Measurements from ENCODE around the gene STK4. TPM values are rescaled to one million over a fixed set of nuclear protein-coding genes. Genes with fewer than 3 reads are reported as not detected.

Gene STK4
- total RNA-seq, result 13.7 and 14.3 TPM in 2 replicates

DNA sequence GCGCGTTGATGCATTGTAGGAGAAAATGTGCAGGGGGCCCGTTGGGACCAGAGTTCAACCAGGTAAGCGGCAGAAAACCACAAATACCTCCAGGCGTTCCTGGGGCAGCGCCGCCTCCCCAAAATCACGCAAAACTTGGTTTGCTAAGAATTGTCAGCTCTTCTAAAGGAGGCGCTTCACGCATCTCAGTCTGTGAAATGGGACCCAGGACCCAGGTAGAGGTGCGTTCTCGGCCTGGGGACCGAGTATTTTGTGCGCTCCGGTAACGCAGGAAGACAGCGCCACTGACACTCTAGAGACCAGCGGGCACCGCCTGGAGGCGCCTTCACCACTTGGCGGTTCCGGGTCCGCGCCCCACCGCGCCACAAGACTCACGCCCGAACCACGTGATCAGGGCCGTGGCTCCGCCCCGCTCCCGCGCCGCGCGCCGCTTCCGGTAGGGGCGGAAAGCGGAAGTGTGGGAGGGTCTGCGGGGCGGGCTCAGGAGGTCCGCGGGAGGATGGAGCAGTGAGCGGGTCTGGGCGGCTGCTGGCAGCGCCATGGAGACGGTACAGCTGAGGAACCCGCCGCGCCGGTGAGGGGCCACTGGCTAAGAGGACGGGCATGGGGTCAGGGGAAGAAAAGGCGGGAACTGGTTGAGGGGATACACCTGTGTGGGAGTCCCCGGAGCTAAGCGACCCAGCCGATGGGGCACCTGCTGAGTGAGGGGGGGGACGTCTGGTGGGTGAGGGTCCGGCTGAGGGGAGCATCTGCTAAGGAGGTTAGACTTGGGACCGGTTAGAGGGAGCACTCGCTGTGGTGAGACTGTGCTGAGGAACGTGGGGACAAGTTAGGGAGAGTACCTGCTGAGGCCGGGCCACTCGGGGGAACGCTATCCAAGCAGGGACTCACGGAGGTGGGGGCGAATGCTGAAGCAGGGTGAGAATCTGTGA lies at the start of gene STK4:
Gene STK4, plus strand, starts transcription at position 483 of the 932 bp plus-strand sequence. Its CDS starts 57 bp downstream, at position 540.
- DNase-seq (ENCODE audit: low read depth in 2 of 2), result peak; percentile 76 to 93

DNA sequence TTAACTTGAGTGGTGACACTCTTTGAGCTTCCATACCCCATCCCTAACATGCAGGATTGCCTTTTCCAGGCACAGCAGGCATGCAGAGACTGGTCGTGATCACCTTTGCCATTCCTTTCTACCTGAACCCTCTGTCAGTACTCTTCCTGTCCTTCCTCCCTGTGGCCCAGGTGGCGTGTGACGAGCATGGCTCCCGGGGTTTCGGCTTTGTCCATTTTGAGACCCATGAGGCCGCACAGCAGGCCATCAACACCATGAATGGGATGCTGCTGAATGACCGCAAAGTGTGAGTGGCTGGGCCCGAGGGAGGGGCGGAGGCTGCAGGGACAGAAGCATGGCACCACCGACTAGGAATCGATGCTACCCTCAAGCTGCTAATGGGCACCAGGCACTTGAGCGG lies 49.7 kb upstream of the STK4 start:
- DNase-seq (ENCODE audit: low read depth in 2 of 2), result no peak

DNA sequence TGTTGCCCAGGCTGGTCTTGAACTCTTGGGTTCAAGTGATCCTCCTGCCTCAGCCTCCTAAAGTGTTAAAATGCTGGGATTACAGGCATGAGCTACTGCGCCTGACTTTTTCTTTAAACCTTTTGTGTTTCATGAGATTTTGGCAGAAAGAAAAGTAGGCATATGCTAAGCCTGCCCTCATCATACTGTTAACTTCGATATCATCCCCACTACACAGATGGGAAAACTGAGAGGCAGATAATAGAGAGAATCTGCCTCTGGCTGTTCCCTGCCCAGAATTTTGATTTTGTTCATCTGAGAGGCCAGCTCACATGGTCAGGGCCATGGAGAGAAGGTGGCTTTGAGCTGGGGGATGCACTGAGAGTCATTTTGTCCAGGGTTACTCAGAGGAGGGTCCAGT lies 48.9 kb upstream of the STK4 start:
- DNase-seq (ENCODE audit: low read depth in 2 of 2), result no peak

DNA sequence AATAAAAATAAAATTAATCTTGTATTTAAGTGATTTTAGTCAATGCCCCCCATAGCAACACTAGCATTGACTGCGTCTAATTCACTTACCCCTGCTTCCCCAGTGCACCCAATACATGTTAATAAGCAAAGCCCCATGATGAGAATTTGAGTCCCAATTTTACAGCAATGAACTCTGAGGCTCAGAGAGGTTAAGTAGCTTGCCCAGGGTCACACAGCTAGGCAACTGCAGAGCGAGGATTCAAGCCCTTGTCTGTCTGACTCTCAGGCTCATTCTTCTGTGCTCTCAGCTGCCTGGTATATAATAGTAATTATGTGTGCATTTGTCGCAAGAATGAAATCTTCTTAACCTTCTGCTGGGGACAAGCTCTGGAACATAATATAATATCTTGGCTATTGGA lies 48.0 kb upstream of the STK4 start:
- DNase-seq (ENCODE audit: low read depth in 2 of 2), result no peak

DNA sequence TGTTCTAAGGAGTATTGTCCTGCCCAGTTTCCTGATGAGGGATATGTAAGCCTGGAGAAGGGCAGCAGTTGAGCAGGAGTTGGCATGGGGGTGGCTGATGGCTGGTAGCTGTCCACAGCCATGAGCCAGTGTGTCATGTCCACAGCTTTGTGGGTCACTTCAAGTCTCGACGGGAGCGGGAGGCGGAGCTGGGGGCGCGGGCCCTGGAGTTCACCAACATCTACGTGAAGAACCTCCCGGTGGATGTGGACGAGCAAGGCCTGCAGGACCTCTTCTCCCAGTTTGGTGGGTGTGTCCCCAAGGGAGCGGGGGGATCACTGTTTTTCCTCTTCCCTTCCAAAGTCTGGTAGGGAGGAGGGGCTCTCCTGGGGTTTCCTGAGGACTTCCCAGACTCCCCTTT lies 47.6 kb upstream of the STK4 start:
- no peak for DNase-seq (ENCODE audit: low read depth in 2 of 2)

DNA sequence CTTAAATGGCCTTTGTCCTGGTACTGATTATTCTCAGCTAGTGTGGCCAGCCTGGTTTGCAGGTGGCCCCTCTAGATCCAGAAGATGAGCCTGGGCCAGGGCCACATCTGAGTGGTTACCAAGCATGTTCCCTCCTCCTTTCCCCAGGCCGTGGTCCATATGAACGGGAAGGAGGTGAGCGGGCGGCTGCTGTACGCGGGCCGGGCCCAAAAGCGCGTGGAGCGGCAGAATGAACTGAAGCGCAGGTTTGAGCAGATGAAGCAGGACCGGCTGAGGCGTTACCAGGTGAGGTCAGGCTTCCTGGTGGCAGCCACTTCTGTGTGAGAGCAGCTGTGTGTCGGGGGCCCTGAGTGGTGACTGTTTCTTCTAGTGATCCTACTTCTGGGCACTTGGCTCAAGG lies 44.9 kb upstream of the STK4 start:
- no peak for DNase-seq (ENCODE audit: low read depth in 2 of 2)

DNA sequence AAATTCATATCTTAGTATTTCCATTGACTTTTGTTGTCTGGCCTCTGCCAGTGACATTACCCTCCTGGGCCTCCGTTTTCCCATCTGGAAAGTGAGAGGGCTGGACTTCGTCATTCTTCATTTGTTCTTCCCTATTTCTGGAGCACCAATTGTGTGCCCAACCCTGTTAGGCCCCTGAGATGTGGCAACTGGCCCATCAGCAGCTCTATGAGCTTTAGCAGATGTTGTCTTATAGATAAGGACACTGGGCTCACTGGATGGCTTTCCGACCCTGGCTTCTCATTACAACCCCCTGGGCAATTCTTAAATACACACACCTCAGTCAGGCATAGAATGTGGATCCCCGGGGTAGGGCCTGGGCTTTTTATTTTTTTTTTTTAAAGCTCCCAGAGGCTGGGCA lies 41.8 kb upstream of the STK4 start:
- DNase-seq (ENCODE audit: low read depth in 2 of 2), result no peak

DNA sequence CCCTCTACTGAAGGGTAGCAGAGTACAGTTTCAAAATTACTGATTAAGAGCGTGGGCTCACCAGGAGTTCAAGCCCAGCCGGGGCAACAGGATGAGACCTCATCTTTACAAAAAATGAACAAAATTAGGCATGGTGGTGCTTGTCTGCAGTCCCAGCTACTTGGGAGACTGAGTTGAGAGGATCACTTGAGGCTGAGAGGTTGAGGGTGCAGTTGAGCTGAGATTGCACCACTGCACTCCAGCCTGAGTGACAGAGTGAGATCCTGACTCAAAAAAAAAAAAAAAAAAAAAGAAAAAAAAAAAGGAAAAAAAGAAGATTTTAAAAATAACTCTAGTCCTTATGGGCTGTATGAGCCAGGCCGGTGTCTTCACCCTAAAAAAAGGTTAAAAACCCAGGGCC lies 37.7 kb upstream of the STK4 start:
- no peak for DNase-seq (ENCODE audit: low read depth in 2 of 2)

DNA sequence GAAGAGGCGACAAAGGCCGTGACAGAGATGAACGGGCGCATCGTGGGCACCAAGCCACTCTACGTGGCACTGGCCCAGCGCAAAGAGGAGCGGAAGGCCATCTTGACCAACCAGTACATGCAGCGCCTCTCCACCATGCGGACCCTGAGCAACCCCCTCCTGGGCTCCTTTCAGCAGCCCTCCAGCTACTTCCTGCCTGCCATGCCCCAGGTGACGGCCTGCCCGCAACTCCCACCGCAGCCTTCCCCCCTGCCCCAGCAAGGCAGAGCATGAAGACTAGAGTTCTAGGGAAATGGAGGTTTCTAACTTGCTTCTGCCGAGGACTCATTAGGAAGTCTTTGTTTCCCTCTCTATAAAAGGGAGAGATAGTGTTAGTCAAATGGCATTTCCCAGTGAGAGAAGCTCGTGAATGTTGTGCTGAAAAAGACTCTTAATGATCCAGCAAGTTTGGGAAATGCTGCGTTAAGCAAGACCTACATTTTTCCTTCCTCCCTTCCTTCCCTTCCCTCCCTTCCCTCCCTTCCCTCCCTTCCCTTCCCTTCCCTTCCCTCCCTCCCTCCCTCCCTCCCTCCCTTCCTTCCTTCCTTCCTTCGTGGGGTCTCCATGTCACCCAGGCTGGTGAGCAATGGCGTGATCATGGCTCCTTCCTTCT lies 35.7 kb upstream of the STK4 start:
- DNase-seq (ENCODE audit: low read depth in 2 of 2), result no peak

DNA sequence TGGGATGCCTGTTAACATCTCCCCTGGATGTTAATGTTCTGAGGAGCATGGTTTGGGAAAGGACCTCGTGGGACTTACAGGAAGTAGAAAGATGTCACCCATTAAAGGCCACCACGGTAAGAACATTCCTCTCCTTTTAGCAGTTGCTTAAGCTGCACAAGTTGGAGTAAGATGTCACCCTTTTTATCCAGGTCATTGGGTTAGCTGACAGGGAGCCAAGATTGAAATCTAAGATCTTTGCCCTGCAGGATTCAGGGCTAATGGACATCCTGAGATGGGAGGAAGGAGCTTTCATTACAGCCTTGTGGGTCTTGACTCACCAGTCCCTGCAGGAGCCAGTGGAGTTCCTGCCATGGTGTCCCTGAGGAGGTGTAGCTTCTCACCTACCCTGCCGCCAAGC lies 34.4 kb upstream of the STK4 start:
- DNase-seq (ENCODE audit: low read depth in 2 of 2), result no peak

DNA sequence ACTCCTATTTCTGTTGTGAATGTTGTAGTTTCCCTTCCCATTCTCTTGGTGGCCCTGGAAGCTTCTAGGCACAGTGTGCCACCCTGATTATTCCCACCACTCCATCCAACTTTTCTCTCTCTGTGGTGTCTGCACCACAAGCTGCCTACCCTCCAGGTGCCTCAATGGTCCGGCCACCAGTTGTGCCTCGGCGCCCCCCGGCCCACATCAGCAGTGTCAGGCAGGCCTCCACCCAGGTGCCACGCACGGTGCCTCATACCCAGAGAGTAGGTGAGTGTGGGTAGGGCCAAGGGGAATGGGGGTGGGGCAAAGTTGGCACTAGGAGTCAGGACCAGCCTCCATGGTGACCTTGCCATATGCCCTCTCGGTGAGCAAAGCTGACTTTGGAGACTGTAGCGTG lies 33.4 kb upstream of the STK4 start:
- no peak for DNase-seq (ENCODE audit: low read depth in 2 of 2)

DNA sequence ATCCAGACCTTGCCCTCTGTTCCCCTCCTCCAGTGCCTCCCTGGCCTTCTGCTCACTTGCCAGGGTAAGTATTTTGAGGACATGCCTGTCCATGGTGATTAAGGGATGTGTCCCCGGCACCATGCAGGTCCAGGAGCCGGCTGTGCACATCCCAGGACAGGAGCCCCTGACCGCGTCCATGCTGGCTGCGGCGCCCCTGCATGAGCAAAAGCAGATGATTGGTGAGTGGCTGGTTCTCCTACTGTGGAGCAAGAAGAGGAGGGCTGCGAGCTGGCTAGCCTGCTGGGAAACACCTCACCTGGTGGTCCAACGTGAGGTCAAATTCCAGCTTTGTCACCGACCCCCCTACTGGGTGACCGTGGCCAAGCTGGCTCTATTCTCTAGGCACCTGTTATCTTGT lies 29.8 kb upstream of the STK4 start:
- no peak for DNase-seq (ENCODE audit: low read depth in 2 of 2)

DNA sequence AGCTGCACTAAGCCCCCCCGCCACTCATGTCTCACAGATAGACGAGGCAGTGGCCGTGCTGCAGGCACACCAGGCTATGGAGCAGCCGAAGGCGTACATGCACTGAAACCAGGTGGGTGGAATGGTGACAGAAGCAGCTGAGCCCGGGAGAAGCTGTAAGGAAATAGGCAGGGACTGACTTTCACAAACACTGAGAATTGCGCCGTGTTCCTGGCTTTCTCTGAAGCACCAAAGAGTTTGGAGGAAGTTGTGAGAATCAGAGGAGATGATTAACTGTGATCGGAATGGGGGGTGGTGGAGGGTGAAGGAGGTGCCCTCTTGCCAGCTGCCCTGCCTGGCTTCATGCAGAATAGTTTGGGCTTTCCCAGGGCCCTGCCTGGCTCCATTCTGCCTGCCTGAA lies 27.7 kb upstream of the STK4 start:
- peak in 1 of 2 donors; percentile 39 for DNase-seq (ENCODE audit: low read depth in 2 of 2)

DNA sequence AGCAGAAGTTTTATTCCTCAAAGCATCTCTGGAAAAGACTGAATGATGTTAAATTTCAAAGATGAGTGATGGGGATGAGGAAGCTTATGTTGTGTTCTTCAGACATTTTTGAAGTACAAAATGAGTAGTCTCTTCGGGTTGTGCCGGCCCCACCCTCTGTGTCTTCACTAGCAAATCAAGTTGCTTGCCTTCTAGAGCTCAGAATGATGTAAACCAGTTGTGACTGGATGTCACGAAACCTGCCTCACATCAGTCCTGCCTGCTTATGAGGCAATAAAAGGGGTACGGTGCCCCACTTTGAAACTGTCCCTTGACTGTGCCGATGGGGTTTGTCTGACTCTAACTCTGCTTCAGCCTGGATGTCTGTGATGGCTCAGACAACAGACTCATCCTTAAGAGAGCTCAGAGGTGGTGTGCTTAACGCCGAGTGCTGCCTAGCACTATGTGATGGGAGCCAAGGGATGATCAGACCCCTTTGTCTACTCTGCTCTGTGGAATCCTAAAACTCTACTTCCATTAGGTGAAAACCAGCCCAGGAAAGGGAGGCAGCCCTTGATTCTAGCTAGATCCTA lies 25.1 kb upstream of the STK4 start:
- DNase-seq (ENCODE audit: low read depth in 2 of 2), result no peak

DNA sequence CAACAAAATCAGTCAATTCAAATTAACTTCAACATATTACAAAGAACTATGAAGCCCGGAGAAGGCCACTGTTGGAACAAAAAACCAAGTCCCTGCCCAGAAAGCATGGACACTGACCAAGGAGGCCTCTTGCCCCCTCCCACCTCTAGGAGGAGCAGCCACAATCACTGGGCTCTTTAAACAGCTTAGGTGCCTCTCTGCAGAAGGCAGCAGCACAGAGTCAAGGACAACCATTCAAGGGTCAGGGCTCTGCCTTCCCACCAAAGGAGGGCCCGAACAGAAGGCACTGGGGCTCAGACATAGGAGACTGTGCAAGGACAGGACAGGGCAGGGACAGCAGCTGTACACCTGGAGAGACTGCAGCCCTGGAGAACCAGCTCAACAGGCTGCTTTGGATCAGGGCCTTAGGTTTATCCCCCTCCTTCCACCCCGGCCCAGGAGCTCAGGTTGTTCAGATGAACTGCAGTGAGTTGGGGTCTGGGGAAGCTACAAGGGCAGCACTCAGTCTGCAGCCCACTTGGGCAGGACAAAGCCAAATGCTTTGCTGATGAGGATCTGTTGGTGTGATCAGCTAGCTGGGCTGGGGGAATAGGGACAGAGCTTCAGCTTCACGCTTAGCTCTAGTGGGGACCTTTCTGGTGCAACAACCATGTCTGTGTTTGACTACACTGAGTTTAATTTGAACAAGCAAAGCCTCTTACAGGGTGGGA lies 23.9 kb upstream of the STK4 start:
- DNase-seq (ENCODE audit: low read depth in 2 of 2), result no peak

DNA sequence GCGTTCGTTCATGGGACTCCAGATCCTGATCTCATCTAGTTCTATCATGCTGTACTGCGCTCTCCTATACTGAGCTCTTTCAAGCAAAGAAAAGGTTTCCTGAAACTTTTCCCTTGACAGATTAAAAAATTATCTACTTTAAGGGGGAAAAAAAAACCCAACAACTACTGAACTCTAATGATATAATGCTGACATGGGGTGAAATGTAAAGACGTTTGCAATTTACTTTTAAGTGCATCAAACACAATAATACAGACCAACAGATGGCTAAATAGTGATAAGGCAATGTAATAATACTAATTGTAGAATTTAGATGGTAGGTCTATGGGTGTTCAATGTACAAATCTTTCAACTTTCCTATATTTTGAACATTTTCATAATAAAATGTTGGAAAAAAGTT lies 22.5 kb upstream of the STK4 start:
- no peak for DNase-seq (ENCODE audit: low read depth in 2 of 2)

DNA sequence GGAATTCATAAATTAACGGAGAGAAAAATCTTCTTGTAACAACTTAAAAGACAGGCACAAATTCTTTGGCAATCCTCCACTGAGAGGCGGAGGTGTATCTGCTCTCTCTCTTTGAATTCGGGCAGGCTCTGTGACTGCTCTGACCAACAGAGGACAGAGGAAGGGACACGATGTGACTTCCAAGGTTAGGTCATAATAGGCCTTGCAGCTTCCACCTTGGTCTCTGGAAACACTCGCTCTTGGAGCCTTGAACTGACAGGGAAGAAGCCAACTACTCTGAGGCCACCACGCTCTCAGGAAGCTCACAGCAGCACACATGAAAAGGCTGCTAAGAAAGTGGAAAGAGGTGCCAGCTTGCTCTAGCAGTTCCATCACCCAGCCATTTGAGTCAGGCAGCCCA lies 21.1 kb upstream of the STK4 start:
- DNase-seq (ENCODE audit: low read depth in 2 of 2), result no peak

DNA sequence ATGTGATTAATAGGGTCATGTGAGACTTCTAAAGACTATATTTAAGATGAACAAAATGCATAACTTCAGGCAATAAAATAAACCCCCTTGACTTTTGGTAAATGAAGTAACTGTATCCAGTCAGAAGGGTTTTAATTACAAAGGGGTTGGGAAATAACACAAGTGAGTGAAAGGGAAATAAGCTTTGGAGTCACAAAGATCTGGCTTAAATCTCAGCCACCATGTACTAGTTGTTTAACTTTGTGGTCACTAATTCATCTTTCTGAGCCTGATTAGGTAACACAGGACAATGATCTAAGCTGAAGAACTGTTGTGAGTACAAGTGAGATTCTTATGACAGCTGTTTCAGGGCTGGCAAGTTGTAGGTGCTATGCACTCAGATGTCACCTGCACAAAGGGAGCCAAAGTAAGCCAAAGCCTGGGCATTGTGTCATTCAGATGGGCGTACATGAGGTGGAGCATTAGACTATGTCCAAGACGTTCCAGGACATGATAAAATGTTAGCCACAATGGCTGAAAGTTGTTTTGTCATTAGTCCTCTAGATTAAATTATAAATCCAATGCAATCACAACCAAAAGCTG lies 19.9 kb upstream of the STK4 start:
- no peak for DNase-seq (ENCODE audit: low read depth in 2 of 2)

DNA sequence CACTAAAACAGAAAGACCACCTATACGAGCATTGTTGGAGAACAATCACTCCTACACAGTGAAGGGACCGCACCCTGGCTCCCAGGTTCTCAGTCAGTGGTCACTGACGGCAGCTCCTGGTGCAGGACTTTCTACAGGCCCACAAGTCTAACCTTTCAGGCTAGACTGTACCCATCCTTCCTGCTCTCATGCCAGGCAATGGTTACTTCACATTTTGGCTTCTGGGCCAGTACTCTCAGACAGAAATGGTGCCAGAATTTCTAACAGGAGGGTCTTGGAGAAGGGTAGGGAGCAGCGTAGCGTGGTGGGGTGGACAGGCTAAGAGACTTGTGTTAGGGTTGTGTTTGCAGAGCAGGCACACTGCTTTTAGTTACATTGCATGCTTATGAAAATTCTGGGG lies 18.2 kb upstream of the STK4 start:
- no peak for DNase-seq (ENCODE audit: low read depth in 2 of 2)

DNA sequence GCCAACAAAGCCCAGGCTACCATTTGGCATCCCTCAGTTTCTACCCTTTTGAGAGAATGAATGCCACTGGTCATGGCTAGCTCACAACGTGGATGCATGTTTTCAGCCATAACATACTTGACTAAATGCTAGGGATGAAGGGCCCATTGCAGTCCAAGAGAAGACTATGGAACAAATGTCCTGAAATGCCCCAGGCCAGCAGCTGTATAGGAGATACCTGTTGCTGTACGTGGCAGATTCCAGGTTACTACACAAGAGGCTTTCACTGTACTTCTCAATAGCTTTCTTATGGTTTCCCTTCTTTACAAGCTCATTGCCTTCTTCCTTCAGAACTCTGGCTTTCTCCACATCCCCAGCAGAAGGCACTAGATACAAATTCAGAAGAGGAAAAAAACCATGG lies 17.8 kb upstream of the STK4 start:
- DNase-seq (ENCODE audit: low read depth in 2 of 2), result no peak

DNA sequence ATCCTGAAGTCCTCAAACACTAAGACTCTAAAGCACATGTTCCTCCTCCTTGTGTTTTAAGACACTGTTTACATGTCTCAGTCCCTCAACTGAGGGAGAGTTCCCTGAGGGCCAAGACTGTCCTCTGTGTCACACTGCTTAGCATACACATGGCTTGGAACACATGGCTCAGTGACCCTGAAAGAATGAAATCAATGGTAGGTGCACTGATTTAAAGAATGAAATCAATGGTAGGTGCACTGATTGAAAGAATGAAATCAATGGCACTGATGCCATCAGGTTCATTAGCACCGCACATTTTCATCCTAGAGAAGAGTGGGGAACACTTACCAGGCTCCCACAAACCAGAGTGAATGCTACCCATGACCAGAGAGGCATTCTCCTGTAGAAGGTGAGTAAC lies 15.9 kb upstream of the STK4 start:
- DNase-seq (ENCODE audit: low read depth in 2 of 2), result no peak

DNA sequence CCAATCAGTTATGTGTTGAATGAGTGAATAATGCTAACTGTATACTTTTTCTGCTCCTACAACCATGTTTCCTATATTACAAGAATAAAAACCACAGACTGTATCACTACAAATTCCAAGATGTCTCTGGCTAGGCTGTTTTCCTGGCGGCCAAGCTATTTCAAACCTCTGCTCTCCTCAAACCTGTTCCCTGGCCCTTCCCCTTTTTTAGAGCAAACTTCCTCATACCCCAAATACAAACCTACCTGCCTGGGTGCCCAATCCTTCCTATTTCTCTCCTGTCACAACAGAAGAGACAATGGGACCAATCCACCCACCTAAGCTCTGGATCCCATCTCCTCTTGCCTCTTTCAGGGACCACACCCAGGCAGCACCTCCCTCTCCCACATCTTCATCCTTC lies 13.6 kb upstream of the STK4 start:
- DNase-seq (ENCODE audit: low read depth in 2 of 2), result no peak
